GM15510 (cell line): Measurements from ENCODE around the gene CHMP4A.

Experiments used
- POLR2A ChIP-seq: IDR thresholded peaks from 3 replicates; pipeline ENCODE4 v1.6.1; 2011; ENCODE audit warnings: borderline replicate concordance; ENCODE audit not compliant: insufficient read length; ENCODE audit errors: extremely low read depth

The CHMP4A gene

DNA sequence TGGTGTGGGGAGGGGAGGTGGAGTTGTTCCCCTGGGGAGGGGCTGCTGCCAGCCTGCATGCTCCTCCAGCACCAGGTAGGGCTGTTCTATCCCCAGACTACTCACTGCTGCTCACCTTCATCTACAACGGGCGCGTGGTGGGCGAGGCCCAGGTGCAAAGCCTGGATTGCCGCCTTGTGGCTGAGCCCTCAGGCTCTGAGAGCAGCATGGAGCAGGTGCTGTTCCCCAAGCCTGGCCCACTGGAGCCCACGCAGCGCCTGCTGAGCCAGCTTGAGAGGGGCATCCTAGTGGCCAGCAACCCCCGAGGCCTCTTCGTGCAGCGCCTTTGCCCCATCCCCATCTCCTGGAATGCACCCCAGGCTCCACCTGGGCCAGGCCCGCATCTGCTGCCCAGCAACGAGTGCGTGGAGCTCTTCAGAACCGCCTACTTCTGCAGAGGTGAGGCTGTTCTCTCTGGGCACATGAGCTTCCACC lies 48.7 kb downstream of the CHMP4A start:
- no peak for TF ChIP-seq POLR2A

DNA sequence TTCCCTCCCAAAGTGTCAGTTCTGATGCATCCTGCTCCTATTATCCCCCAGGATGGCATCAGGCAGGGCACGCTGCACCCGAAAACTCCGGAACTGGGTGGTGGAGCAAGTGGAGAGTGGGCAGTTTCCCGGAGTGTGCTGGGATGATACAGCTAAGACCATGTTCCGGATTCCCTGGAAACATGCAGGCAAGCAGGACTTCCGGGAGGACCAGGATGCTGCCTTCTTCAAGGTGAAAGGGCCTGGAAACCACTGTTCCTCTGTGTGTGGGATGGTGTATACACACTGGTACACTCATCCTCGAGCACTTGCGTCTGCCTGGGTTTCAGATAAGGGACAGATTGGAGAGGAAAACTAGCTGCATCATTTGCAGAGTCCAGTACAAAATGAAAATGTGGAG lies 51.2 kb downstream of the CHMP4A start:
- no peak for TF ChIP-seq POLR2A

DNA sequence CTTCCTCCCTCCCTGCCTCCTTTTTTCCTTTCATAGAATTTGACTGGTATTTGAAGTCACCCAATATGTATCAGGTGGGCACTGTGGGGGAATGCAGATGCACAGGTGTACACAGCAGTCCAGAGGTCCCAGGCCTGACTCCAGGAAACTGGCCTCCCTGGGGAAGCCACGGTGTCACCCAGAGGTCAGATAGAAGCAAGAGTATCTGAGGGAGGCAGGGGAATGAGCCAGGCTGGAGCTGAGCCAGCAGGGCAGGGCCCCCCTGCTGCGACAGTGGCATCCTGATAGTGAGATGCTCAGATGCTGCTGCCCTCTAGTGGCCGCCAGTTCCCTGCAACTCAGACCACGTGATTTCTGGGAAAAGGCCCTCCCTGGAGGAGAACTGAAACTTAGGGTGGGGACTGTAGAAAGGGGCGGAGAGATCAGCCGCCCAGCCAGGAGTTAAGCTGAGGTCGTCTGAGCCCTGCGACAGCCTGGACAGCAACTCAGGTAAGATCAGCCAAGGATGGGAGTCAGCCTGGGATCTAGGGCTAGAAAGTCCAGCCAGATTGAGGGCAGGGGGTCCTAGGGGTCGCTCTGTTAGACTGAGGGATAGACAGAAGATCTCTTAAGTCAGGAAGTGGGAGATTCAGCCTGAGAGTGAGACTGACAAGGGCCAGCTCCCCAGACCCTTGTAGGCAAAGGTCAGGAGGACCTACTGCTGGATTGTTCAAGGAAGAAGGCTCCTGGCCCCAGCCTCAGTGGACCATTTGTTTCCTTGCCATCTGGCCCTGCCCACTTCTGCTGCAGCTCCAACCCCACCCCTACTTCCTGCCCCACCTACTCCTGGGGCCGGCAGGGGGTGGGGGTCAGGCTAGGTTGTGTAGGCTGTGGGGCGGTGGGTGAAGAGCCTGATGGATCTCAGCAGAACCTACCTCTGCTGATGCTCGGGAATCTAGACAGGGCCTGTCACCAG lies 52.2 kb downstream of the CHMP4A start, which contains the start of gene IRF9:
Gene IRF9 (plus strand): TSS at position 416 of the 955 bp plus-strand sequence. CDS start 880 bp downstream, outside the sequence.
- peak; percentile 92 for TF ChIP-seq POLR2A

DNA sequence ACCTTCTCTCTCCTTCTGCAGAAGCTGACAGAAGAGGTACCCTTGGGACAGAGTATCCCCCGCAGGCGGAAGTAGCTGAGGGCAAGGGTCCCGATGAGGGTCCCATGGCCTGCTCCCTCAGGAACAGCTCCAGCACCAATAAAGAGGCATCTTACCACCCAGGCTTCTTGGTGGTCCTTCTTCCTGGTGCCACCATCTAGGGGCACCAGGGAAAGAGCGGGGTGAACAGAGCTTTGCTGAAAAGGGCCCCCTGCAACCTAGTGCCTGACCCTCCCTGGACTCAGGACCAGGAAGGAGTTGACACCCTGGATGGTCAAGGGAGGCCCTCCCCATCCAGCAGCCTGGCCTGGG lies 52.8 kb downstream of the CHMP4A start:
- TF ChIP-seq POLR2A = no peak

DNA sequence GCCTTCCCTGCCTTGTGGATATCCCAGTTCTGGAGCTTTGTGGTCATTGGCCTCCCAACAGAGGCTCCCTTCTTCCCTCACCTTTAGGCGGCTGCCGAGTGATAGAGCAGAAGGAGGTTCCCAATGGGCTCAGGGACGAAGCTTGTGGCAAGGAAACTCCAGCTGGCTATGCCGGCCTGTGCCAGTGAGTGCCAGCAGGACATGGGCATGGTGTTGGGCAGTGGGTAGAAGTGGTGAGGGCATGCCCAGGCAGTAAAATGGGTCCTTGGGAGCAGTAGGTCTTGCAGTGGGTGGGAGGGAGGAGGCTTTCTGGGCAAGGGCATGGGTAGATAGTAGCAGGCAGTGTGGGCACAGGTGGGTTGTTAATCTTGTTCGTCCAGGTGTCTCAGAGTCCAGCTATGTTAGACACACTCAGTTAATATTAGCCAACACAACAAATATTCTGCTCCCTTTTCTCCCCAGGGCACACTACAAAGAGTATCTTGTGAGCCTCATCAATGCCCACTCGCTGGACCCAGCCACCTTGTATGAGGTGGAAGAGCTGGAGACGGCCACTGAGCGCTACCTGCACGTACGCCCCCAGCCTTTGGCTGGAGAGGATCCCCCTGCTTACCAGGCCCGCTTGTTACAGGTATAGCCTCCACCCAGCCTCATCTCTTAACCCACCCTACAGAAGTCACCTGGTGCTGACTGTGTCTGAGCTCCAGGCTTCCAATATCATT lies 53.4 kb downstream of the CHMP4A start:
- TF ChIP-seq POLR2A = peak; percentile 22
